Calu3 (cell line): ENCODE results near the gene DNMBP. TPM values are rescaled to one million over a fixed set of nuclear protein-coding genes. Genes with fewer than 3 reads are reported as not detected.
A peak's percentile ranks its signal among the peaks of the same experiment; 100 is the strongest.

ENCODE experiments used
- BruUV-seq: library from RNA; stranded (reverse); fragments of 400-500 nt; replicated peaks from 2 replicates; lab custom pipeline; 2021; lab: Mats Ljungman, UMichigan
- CTCF ChIA-PET: fragments of 300-600 bp; sonication (Branson Sonifier 250); formaldehyde crosslinking; loops from one replicate; lab custom pipeline; 2022; ENCODE audit warnings: antibody characterized with exemption; lab: Charles Lee
- DNase-seq: peaks from one replicate; pipeline ENCODE4 v3.0.0; 2022
- H3K27ac Mint-ChIP-seq: one replicate; pipeline ENCODE4 v1.8.0; 2022; ENCODE audit warnings: mixed read lengths; ENCODE audit not compliant: unreplicated experiment
- H3K27me3 Mint-ChIP-seq: one replicate; pipeline ENCODE4 v1.8.0; 2022; ENCODE audit warnings: mixed read lengths; ENCODE audit not compliant: unreplicated experiment
- H3K36me3 Mint-ChIP-seq: one replicate; pipeline ENCODE4 v1.8.0; 2022; ENCODE audit warnings: mild to moderate bottlenecking, moderate library complexity, mixed read lengths; ENCODE audit not compliant: insufficient read depth, unreplicated experiment
- H3K4me1 Mint-ChIP-seq: one replicate; pipeline ENCODE4 v1.8.0; 2022; ENCODE audit warnings: mild to moderate bottlenecking, low read depth, mixed read lengths; ENCODE audit not compliant: unreplicated experiment
- H3K4me3 Mint-ChIP-seq: one replicate; pipeline ENCODE4 v1.8.0; 2022; ENCODE audit warnings: mild to moderate bottlenecking, low read depth, moderate library complexity, mixed read lengths; ENCODE audit not compliant: unreplicated experiment
- H3K9me3 Mint-ChIP-seq: one replicate; pipeline ENCODE4 v1.8.0; 2022; ENCODE audit warnings: low read depth, mixed read lengths; ENCODE audit not compliant: unreplicated experiment
- CTCF ChIP-seq: fragments of 200-600 bp; IDR thresholded peaks from one replicate; pipeline ENCODE4 v1.8.0; 2022; ENCODE audit warnings: antibody characterized with exemption; ENCODE audit not compliant: unreplicated experiment
- intact Hi-C: fragments of 100-400 bp; cut with micrococcal nuclease; formaldehyde crosslinking; loops from one replicate; pipeline ENCODE4 v1.10.0; 2022; ENCODE audit not compliant: unreplicated experiment
- total RNA-seq: library from RNA; stranded (reverse); gene quantifications from 2 replicates; pipeline ENCODE4 v1.2.3, GENCODE V29; 2022

The DNMBP gene
- total RNA-seq, 1 experiment from 2014 or later, result 17.6 TPM

GRCh38 chr10:99973190-99973589 is 36.6 kb downstream of the DNMBP start:
- intact Hi-C loops, result loop anchor here (10.0 kb wide), 1 partner anchor 72 kb away; no protein-coding TSS in a partner anchor
- H3K27ac Mint-ChIP-seq, result no peak overlapping the region
- H3K27me3 Mint-ChIP-seq, result no peaks in the 10 kb centered on the region
- peaks cover 17% of the 10 kb centered on the region for H3K4me1 Mint-ChIP-seq
- no peaks in the 10 kb centered on the region for H3K36me3 Mint-ChIP-seq
- no peak for TF ChIP-seq CTCF
- BruUV-seq, result no TSS peak
- CTCF ChIA-PET, result no interaction called here
- H3K4me3 Mint-ChIP-seq, result no peak overlapping the region
- no peaks in the 10 kb centered on the region for H3K9me3 Mint-ChIP-seq
- no peak for DNase-seq

- H3K4me3 Mint-ChIP-seq, result no peak overlapping the region
- peaks cover 5% of the 10 kb centered on the region for H3K36me3 Mint-ChIP-seq
- intact Hi-C loops, result no loop called here
- H3K4me1 Mint-ChIP-seq, result peaks cover 10% of the 10 kb centered on the region
- no TSS peak for BruUV-seq
- no peak for DNase-seq
- H3K27ac Mint-ChIP-seq, result no peak overlapping the region
- H3K27me3 Mint-ChIP-seq, result no peaks in the 10 kb centered on the region
- H3K9me3 Mint-ChIP-seq, result no peaks in the 10 kb centered on the region
- CTCF ChIA-PET, result no interaction called here
- no peak for TF ChIP-seq CTCF
Observed at GRCh38 chr10:99967961-99968360, 41.8 kb downstream of the DNMBP start.

- Mint-ChIP-seq H3K4me3 (peak overlapping the region; percentile 26), H3K27me3 (no peaks in the 10 kb centered on the region), H3K27ac (peak overlapping the region; percentile 52), H3K36me3 (peaks cover 5% of the 10 kb centered on the region), H3K9me3 (no peaks in the 10 kb centered on the region), H3K4me1 (peaks cover 10% of the 10 kb centered on the region)
- no TSS peak for BruUV-seq
- TF ChIP-seq CTCF, result no peak
- CTCF ChIA-PET, result interaction anchor here (1.0 to 1.5 kb wide), 6 partner anchors 16 to 120 kb away, joined by 3 to 7 read pairs (median 4); partner anchors contain the start of gene DNMBP
- DNase-seq, result peak; percentile 17
- intact Hi-C loops, result no loop called here
Observed at GRCh38 chr10:99966306-99966705, 43.4 kb downstream of the DNMBP start.

GRCh38 chr10:99965700-99966099 is 44.0 kb downstream of the DNMBP start:
- intact Hi-C loops, result loop anchor here (2.0 kb wide), 3 partner anchors 35 to 59 kb away; no protein-coding TSS in a partner anchor
- H3K27ac Mint-ChIP-seq, result no peak overlapping the region

More at GRCh38 chr10:99965700-99966099, 44.0 kb downstream of the DNMBP start:
- H3K4me3 Mint-ChIP-seq, result no peak overlapping the region
- H3K4me1 Mint-ChIP-seq, result peaks cover 10% of the 10 kb centered on the region
- no TSS peak for BruUV-seq
- no peaks in the 10 kb centered on the region for H3K9me3 Mint-ChIP-seq
- CTCF ChIA-PET, result interaction anchor here (1.0 to 1.6 kb wide), 6 partner anchors 16 to 119 kb away, joined by 3 to 7 read pairs (median 4); partner anchors contain the start of gene DNMBP
- no peaks in the 10 kb centered on the region for H3K27me3 Mint-ChIP-seq
- TF ChIP-seq CTCF, result no peak
- DNase-seq, result no peak
- H3K36me3 Mint-ChIP-seq, result peaks cover 5% of the 10 kb centered on the region
